Ishikawa (cell line): ENCODE measurements around the gene TGFBR3L.

Source experiments
- CEBPB ChIP-seq: IDR thresholded peaks from 2 replicates; pipeline ENCODE4 v1.6.1; 2012
- CREB1 ChIP-seq: IDR thresholded peaks from 2 replicates; pipeline ENCODE4 v1.6.1; 2012; ENCODE audit warnings: low read depth
- EGR1 ChIP-seq: IDR thresholded peaks from 2 replicates; pipeline ENCODE4 v1.6.1; 2012
- EP300 ChIP-seq: IDR thresholded peaks from 2 replicates; pipeline ENCODE4 v1.6.1; 2012; ENCODE audit warnings: borderline replicate concordance
- FOXM1 ChIP-seq: IDR thresholded peaks from 2 replicates; pipeline ENCODE4 v1.6.1; 2012; ENCODE audit warnings: low read depth, borderline replicate concordance
- RAD21 ChIP-seq: IDR thresholded peaks from 2 replicates; pipeline ENCODE4 v1.6.1; 2012; ENCODE audit warnings: low read depth
- TAF1 ChIP-seq: IDR thresholded peaks from 2 replicates; pipeline ENCODE4 v1.6.1; 2012; ENCODE audit warnings: low read depth, mild to moderate bottlenecking
- TCF12 ChIP-seq: IDR thresholded peaks from 2 replicates; pipeline ENCODE4 v1.6.1; 2012; ENCODE audit warnings: low read depth
- TEAD4 ChIP-seq: IDR thresholded peaks from 2 replicates; pipeline ENCODE4 v1.6.1; 2012
- USF1 ChIP-seq: IDR thresholded peaks from 2 replicates; pipeline ENCODE4 v1.6.1; 2012
- YY1 ChIP-seq: IDR thresholded peaks from 2 replicates; pipeline ENCODE4 v1.6.1; 2012; ENCODE audit warnings: low read depth
- ZBTB7A ChIP-seq: IDR thresholded peaks from 2 replicates; pipeline ENCODE4 v1.6.1; 2012; ENCODE audit warnings: low read depth
- TF ChIP-seq, protein P1 (sequence below): IDR thresholded peaks from 2 replicates; pipeline ENCODE4 v1.6.1; 2012
- TF ChIP-seq, protein P2 (sequence below): IDR thresholded peaks from 2 replicates; pipeline ENCODE4 v1.6.1; 2012; ENCODE audit warnings: low read depth, mild to moderate bottlenecking

GRCh38 chr19:7961920-7962626 is 47.4 kb downstream of the TGFBR3L start:
- TF ChIP-seq, protein P1, sequence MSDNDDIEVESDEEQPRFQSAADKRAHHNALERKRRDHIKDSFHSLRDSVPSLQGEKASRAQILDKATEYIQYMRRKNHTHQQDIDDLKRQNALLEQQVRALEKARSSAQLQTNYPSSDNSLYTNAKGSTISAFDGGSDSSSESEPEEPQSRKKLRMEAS, result no peak
- TF ChIP-seq CREB1 (no peak), TCF12 (no peak), EP300 (no peak), YY1 (no peak), CEBPB (no peak), RAD21 (no peak), USF1 (no peak), TEAD4 (no peak), ZBTB7A (no peak), FOXM1 (no peak), EGR1 (no peak), TAF1 (no peak)
- TF ChIP-seq, protein P2, sequence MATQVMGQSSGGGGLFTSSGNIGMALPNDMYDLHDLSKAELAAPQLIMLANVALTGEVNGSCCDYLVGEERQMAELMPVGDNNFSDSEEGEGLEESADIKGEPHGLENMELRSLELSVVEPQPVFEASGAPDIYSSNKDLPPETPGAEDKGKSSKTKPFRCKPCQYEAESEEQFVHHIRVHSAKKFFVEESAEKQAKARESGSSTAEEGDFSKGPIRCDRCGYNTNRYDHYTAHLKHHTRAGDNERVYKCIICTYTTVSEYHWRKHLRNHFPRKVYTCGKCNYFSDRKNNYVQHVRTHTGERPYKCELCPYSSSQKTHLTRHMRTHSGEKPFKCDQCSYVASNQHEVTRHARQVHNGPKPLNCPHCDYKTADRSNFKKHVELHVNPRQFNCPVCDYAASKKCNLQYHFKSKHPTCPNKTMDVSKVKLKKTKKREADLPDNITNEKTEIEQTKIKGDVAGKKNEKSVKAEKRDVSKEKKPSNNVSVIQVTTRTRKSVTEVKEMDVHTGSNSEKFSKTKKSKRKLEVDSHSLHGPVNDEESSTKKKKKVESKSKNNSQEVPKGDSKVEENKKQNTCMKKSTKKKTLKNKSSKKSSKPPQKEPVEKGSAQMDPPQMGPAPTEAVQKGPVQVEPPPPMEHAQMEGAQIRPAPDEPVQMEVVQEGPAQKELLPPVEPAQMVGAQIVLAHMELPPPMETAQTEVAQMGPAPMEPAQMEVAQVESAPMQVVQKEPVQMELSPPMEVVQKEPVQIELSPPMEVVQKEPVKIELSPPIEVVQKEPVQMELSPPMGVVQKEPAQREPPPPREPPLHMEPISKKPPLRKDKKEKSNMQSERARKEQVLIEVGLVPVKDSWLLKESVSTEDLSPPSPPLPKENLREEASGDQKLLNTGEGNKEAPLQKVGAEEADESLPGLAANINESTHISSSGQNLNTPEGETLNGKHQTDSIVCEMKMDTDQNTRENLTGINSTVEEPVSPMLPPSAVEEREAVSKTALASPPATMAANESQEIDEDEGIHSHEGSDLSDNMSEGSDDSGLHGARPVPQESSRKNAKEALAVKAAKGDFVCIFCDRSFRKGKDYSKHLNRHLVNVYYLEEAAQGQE, result no peak
